Chondrocyte (in vitro differentiated cells): ENCODE measurements around the gene CRAT. TPM values are rescaled to one million over a fixed set of nuclear protein-coding genes. Genes with fewer than 3 reads are reported as not detected.

Experiments used
- DNase-seq: peaks from one replicate; pipeline ENCODE4 v3.0.0; 2021; ENCODE audit warnings: mixed read lengths, low spot score
- H3K27ac Mint-ChIP-seq: one replicate; pipeline ENCODE4 v1.8.0; 2021; ENCODE audit warnings: mild to moderate bottlenecking, moderate library complexity, mixed read lengths; ENCODE audit not compliant: unreplicated experiment
- H3K27me3 Mint-ChIP-seq: 2 replicates; pipeline ENCODE4 v1.8.0; 2021; ENCODE audit warnings: low read depth, mixed read lengths
- H3K36me3 Mint-ChIP-seq: 2 replicates; pipeline ENCODE4 v1.8.0; 2021; ENCODE audit warnings: low read depth, mixed read lengths
- H3K4me1 Mint-ChIP-seq: 2 replicates; pipeline ENCODE4 v1.8.0; 2021; ENCODE audit warnings: low read depth, mild to moderate bottlenecking, mixed read lengths
- H3K4me3 Mint-ChIP-seq: one replicate; pipeline ENCODE4 v1.8.0; 2021; ENCODE audit warnings: mild to moderate bottlenecking, moderate library complexity, mixed read lengths; ENCODE audit not compliant: unreplicated experiment
- H3K9me3 Mint-ChIP-seq: 2 replicates; pipeline ENCODE4 v1.8.0; 2021; ENCODE audit warnings: low read depth, mixed read lengths
- total RNA-seq: library from RNA; stranded (reverse); gene quantifications from 3 replicates; pipeline ENCODE4 v1.2.1, GENCODE V29; 2021
- TF ChIP-seq, protein P1 (sequence below): fragments of 200-600 bp; sonication (generic); IDR thresholded peaks from 2 replicates; pipeline ENCODE4 v1.5.0; 2021; ENCODE audit warnings: antibody characterized with exemption, mild to moderate bottlenecking, moderate library complexity

CRAT gene
- total RNA-seq, 1 donor from 2014 or later, result 49.0 TPM

DNA sequence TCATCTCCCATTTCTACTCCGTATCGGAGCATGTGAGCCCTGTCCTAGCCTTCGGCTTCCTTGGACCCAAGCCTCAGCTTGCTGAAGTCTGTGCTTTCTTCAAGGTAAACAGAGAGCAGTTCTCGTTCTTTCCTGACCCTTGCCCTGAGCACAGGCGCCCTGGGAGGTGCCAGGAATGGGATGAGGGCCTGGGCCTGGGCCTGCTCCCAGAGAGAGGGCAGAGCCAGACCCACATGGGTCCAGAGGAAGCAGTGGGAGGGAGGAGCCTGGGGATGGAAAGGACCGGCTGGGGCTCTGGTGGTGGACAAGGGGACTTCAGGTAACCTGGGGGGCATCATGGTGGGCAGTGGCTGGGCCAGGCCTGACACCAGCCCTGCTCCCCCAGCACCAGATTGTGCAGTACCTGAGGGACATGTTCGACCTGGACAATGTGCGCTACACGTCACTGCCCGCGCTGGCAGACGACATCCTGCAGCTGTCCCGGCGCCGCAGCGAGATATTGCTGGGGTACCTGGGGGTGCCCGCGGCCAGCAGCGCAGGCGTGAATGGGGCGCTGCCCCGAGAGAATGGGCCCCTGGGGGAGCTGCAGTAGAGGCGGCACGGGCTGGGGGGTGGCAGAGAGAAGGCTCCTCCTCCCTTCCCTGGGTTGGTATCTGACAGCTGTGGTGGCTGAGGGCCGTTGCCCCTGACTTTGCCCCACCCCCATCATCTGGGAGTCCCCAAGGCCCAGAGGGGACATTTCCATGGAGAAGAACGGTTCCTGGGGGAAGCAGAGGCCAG lies 40.5 kb downstream of the CRAT start:
- no peaks in the 10 kb centered on the region for H3K27me3 Mint-ChIP-seq
- no peaks in the 10 kb centered on the region for H3K9me3 Mint-ChIP-seq
- no peaks in the 10 kb centered on the region for H3K4me1 Mint-ChIP-seq
- no peak overlapping the region for H3K4me3 Mint-ChIP-seq
- DNase-seq, result no peak
- H3K27ac Mint-ChIP-seq, result no peak overlapping the region
- peaks cover 4% of the 10 kb centered on the region for H3K36me3 Mint-ChIP-seq
- TF ChIP-seq, protein P1, sequence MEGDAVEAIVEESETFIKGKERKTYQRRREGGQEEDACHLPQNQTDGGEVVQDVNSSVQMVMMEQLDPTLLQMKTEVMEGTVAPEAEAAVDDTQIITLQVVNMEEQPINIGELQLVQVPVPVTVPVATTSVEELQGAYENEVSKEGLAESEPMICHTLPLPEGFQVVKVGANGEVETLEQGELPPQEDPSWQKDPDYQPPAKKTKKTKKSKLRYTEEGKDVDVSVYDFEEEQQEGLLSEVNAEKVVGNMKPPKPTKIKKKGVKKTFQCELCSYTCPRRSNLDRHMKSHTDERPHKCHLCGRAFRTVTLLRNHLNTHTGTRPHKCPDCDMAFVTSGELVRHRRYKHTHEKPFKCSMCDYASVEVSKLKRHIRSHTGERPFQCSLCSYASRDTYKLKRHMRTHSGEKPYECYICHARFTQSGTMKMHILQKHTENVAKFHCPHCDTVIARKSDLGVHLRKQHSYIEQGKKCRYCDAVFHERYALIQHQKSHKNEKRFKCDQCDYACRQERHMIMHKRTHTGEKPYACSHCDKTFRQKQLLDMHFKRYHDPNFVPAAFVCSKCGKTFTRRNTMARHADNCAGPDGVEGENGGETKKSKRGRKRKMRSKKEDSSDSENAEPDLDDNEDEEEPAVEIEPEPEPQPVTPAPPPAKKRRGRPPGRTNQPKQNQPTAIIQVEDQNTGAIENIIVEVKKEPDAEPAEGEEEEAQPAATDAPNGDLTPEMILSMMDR, result no peak

- Mint-ChIP-seq H3K4me1 (no peaks in the 10 kb centered on the region), H3K4me3 (no peak overlapping the region), H3K9me3 (no peaks in the 10 kb centered on the region), H3K27ac (no peak overlapping the region), H3K27me3 (no peaks in the 10 kb centered on the region), H3K36me3 (peaks cover 7% of the 10 kb centered on the region)
- DNase-seq, result no peak
- TF ChIP-seq, protein P1, result no peak
Measured at GRCh38 chr9:129068990-129069861, 41.4 kb downstream of the CRAT start.

GRCh38 chr9:129068110-129068509 lies 42.5 kb downstream of the CRAT start:
- TF ChIP-seq, protein P1, result no peak
- no peak overlapping the region for H3K4me3 Mint-ChIP-seq
- H3K27me3 Mint-ChIP-seq, result no peaks in the 10 kb centered on the region
- H3K9me3 Mint-ChIP-seq, result no peaks in the 10 kb centered on the region
- H3K36me3 Mint-ChIP-seq, result peaks cover 11% of the 10 kb centered on the region
- no peak for DNase-seq
- no peaks in the 10 kb centered on the region for H3K4me1 Mint-ChIP-seq
- H3K27ac Mint-ChIP-seq, result no peak overlapping the region

DNA sequence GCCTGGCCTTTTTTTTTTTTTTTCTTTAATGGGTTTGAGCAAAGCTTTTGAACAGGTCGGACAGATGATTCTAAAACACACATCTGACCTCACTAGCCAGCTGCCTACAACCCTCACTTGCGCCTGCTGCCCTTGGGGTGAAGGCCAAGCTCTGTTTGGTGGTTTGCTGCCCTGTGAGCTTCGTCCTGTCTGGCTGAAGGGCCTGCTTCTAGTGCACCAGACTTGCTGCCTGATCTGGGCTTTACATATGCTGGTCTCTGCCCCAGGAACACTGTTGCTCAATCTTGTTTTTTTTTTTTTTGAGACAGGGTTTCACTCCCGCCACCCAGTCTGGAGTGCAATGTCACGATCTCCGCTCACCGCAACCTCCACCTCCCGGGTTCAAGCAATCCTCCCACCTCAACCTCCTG lies 46.1 kb downstream of the CRAT start:
- no peak for DNase-seq
- TF ChIP-seq, protein P1, result no peak
- Mint-ChIP-seq H3K27ac (no peak overlapping the region), H3K36me3 (peaks cover 11% of the 10 kb centered on the region), H3K4me3 (no peak overlapping the region), H3K27me3 (no peaks in the 10 kb centered on the region), H3K4me1 (no peaks in the 10 kb centered on the region), H3K9me3 (no peaks in the 10 kb centered on the region)

DNA sequence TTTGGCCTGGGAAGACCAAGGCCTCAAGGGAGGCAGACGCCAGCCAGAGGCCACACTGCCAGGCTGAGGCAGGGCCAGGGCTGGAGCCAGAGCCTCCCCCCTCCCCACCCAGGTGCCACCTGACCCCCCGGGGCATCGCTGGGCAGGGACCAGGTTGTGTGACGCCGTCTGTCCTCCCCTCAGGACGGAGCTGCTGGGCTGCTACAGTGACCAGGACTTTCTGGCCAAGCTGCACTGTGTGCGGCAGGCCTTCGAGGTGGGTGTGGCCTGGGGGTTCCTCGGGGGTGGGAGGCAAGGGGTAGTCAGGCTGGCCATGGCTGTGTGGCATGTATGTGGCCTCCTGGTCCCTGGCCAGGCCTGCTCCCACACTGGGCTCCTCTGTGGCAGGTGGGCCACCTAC lies 47.5 kb downstream of the CRAT start:
- Mint-ChIP-seq H3K4me1 (no peaks in the 10 kb centered on the region), H3K36me3 (peaks cover 9% of the 10 kb centered on the region), H3K27me3 (no peaks in the 10 kb centered on the region), H3K4me3 (no peak overlapping the region), H3K27ac (no peak overlapping the region), H3K9me3 (no peaks in the 10 kb centered on the region)
- TF ChIP-seq, protein P1, result no peak
- no peak for DNase-seq
